ENCODE results near the gene BBS9. TPM values are rescaled to one million over a fixed set of nuclear protein-coding genes. Genes with fewer than 3 reads are reported as not detected.

BBS9 gene
- total and polyA plus RNA-seq, 12 donors, result 4.1 to 44.0 (median 10.0) TPM

DNA sequence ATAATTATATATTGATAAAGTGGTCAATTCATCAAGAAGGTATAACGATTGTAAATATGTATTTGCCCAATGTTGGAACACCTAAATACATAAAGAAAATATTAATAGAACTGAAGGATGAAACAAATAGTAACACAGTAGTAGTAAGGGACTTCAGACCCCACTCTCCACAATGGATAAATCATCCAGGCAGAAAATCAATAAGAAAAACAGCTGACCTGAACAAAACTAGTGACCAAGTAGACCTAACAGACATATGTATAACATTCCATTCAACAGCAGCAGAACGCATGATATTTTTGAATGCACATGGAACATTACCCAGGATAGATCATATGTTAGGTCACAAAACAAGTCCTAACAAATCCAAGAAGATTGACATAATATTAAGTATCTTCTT, 489.9 kb downstream of the BBS9 start:
- 95 to 96% methylated on average over 2 of the region's 2 CpGs for WGBS, 2 donors
- ATAC-seq, result no peak
- intact Hi-C loops (cut with DNase I), result no loop called here

DNA sequence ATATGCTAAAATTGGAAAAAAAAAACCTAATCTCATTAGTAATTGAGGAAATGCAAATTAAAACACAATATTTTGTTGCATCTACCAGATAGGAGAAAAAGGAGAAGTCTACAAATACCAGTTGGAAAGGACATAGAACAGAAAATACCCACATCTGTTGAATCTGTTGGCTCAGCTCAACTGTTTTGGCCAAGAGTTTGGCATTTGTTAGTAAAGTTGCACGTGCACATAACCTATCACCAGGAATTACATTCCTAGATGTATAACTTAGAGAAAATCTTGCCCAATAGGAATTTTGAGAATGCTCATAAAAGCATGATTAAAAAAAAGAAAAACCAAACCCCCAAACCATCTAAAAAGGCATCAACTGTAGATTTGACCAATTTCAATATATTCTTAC, 493.9 kb downstream of the BBS9 start:
- H3K27ac ChIP-seq, result no peak overlapping the region
- TF ChIP-seq, protein P1, sequence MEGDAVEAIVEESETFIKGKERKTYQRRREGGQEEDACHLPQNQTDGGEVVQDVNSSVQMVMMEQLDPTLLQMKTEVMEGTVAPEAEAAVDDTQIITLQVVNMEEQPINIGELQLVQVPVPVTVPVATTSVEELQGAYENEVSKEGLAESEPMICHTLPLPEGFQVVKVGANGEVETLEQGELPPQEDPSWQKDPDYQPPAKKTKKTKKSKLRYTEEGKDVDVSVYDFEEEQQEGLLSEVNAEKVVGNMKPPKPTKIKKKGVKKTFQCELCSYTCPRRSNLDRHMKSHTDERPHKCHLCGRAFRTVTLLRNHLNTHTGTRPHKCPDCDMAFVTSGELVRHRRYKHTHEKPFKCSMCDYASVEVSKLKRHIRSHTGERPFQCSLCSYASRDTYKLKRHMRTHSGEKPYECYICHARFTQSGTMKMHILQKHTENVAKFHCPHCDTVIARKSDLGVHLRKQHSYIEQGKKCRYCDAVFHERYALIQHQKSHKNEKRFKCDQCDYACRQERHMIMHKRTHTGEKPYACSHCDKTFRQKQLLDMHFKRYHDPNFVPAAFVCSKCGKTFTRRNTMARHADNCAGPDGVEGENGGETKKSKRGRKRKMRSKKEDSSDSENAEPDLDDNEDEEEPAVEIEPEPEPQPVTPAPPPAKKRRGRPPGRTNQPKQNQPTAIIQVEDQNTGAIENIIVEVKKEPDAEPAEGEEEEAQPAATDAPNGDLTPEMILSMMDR (IDR thresholded peaks at IDR 0.05), result no peak
- peaks cover 0 to 31% (median 10%) of the 10 kb centered on the region in 11 donors for H3K9me3 ChIP-seq
- H3K4me1 ChIP-seq, result no peaks in the 10 kb centered on the region
- intact Hi-C loops (cut with DNase I), result no loop called here
- no peak for DNase-seq
- H3K4me3 ChIP-seq, result no peak overlapping the region
- H3K27me3 ChIP-seq, result no peaks in the 10 kb centered on the region
- no peak for ATAC-seq
- H3K36me3 ChIP-seq, result no peaks in the 10 kb centered on the region
- 77 to 86% methylated on average over 1 of the region's 1 CpG for WGBS, 2 donors

More for the DNA sequence above, 489.9 kb downstream of the BBS9 start:
- H3K27ac ChIP-seq, result no peak overlapping the region
- H3K36me3 ChIP-seq, result no peaks in the 10 kb centered on the region
- DNase-seq, result no peak
- H3K4me1 ChIP-seq, result no peaks in the 10 kb centered on the region
- peaks cover 0 to 27% (median 8%) of the 10 kb centered on the region in 11 donors for H3K9me3 ChIP-seq
- TF ChIP-seq, protein P1 (IDR thresholded peaks at IDR 0.05), result no peak
- H3K4me3 ChIP-seq, result no peak overlapping the region
- no peaks in the 10 kb centered on the region for H3K27me3 ChIP-seq

DNA sequence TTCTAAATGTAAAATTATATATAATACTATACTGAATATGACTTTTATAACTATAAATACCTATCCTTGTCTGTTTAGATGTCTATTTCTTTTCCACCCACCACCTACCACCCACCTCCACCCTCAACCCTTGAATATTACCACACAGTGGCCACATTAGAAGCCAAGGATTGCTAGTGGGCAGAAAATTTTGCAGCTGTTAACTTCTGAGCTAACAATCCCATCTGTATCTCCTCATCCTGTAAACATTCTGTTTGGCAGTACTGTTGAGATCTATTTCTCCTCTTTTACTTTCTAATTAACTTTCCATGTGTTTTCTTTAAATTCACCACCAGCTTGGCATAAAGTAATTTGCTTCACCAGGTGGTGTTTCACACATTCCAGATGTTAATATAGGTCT, 494.9 kb downstream of the BBS9 start:
- TF ChIP-seq, protein P1 (IDR thresholded peaks at IDR 0.05), result no peak
- intact Hi-C loops (cut with DNase I), result no loop called here
- no peak overlapping the region for H3K4me3 ChIP-seq

DNA sequence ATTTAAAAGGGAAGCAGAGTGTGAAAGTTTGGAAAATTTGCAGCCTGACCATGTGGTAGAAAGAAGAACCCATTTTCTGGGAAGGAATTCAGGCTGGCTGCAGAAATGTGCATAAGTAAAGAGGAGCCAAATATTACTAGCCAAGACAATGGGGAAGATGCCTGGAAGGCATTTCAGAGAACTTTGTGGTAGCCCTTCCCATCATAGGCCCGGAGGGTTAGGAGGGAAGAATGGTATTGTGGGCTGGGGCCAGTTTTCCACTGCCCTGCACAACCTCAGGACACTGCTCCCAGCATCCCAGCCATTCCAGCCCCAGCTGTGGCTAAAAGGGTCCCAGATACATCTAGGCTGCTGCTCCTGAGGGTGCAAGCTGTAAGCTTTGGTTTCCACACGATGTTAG, 497.5 kb downstream of the BBS9 start:
- no peaks in the 10 kb centered on the region for H3K36me3 ChIP-seq
- H3K4me1 ChIP-seq, result no peaks in the 10 kb centered on the region
- no peak overlapping the region for H3K4me3 ChIP-seq
- no peak for DNase-seq
- intact Hi-C loops (cut with DNase I), result no loop called here
- H3K27ac ChIP-seq, result no peak overlapping the region
- 95 to 100% methylated on average over 2 of the region's 2 CpGs for WGBS, 2 donors
- ATAC-seq, result no peak
- no peaks in the 10 kb centered on the region for H3K27me3 ChIP-seq
- TF ChIP-seq, protein P1 (IDR thresholded peaks at IDR 0.05), result no peak
- H3K9me3 ChIP-seq, result peaks cover 0 to 9% (median 0%) of the 10 kb centered on the region in 11 donors

More for the DNA sequence above, 494.9 kb downstream of the BBS9 start:
- Histone ChIP-seq H3K36me3 (no peaks in the 10 kb centered on the region), H3K9me3 (peaks cover 0 to 30% (median 10%) of the 10 kb centered on the region in 11 donors), H3K27me3 (no peaks in the 10 kb centered on the region), H3K27ac (no peak overlapping the region), H3K4me1 (no peaks in the 10 kb centered on the region)
- no peak for DNase-seq
- ATAC-seq, result no peak

Measured in heart right ventricle (tissue), 16 donors.